ENCODE data around the gene CACNA1C.

The CACNA1C gene

DNA sequence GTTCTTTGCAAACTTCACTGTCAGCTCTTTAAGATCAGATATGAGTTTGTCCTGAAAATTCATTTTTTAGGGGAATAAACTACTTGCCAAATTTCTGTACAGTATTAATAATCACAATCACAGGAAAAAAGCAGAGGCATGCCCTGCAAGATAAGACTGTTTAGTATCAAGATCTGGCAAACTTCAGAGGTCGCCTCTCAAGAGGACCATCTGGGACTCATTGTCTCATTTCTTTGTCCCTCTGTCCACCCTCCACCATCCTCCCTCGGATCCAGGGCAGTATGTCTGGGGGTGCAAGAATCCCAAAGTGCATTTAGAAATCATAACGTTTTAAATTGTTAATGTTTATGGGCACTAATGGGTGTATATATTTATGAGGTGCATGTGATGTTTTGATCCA, 509.6 kb downstream of the CACNA1C start:
- CTCF ChIA-PET: interaction anchor here (0.5 kb wide), 1 partner anchor 602 kb away, joined by 5 read pairs; no protein-coding TSS in a partner anchor
- POLR2A ChIA-PET (ENCODE audit: low non-redundant PET): no interaction called here
- no peak for DNase-seq (ENCODE audit: low spot score)
- H3K27ac ChIP-seq: no peak overlapping the region
- TF ChIP-seq, protein P1, sequence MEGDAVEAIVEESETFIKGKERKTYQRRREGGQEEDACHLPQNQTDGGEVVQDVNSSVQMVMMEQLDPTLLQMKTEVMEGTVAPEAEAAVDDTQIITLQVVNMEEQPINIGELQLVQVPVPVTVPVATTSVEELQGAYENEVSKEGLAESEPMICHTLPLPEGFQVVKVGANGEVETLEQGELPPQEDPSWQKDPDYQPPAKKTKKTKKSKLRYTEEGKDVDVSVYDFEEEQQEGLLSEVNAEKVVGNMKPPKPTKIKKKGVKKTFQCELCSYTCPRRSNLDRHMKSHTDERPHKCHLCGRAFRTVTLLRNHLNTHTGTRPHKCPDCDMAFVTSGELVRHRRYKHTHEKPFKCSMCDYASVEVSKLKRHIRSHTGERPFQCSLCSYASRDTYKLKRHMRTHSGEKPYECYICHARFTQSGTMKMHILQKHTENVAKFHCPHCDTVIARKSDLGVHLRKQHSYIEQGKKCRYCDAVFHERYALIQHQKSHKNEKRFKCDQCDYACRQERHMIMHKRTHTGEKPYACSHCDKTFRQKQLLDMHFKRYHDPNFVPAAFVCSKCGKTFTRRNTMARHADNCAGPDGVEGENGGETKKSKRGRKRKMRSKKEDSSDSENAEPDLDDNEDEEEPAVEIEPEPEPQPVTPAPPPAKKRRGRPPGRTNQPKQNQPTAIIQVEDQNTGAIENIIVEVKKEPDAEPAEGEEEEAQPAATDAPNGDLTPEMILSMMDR (conservative IDR thresholded peaks at IDR 0.05; ENCODE audit: low read depth): no peak

GRCh38 chr12:2563709-2564108, 510.9 kb downstream of the CACNA1C start:
- no peak for DNase-seq (ENCODE audit: low spot score)
- ChIA-PET POLR2A (ENCODE audit: low non-redundant PET) (no interaction called here), CTCF (no interaction called here)
- TF ChIP-seq, protein P1 (conservative IDR thresholded peaks at IDR 0.05; ENCODE audit: low read depth): no peak
- H3K27ac ChIP-seq: no peak overlapping the region

DNA sequence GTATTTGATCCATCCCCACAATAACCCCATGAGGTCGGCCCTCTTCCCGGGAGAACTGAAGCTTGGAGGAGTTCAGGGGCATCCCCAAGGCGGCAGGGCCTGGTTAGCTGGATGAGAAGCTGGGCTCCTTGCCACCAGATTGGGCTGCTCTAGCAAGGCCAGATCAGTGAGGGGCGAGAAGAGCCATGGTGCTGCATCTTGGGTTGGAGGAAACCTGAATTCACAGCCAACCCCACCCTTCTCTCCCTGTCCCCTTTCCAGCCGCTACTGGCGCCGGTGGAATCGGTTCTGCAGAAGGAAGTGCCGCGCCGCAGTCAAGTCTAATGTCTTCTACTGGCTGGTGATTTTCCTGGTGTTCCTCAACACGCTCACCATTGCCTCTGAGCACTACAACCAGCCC, 513.4 kb downstream of the CACNA1C start:
- no peak for DNase-seq (ENCODE audit: low spot score)
- ChIA-PET POLR2A (ENCODE audit: low non-redundant PET) (no interaction called here), CTCF (no interaction called here)
- H3K27ac ChIP-seq: no peak overlapping the region
- TF ChIP-seq, protein P1 (conservative IDR thresholded peaks at IDR 0.05; ENCODE audit: low read depth): no peak

GRCh38 chr12:2567711-2568110, 514.9 kb downstream of the CACNA1C start:
- CTCF ChIA-PET: no interaction called here
- TF ChIP-seq, protein P1 (conservative IDR thresholded peaks at IDR 0.05; ENCODE audit: low read depth): no peak

GRCh38 chr12:2570562-2570961, 517.8 kb downstream of the CACNA1C start:
- TF ChIP-seq, protein P1 (conservative IDR thresholded peaks at IDR 0.05; ENCODE audit: low read depth): no peak
- ChIA-PET CTCF (interaction anchor here (2.2 kb wide), 1 partner anchor 12 kb away, joined by 13 read pairs; no protein-coding TSS in a partner anchor), POLR2A (ENCODE audit: low non-redundant PET) (no interaction called here)
- no peak for DNase-seq (ENCODE audit: low spot score)
- no peak overlapping the region for H3K27ac ChIP-seq

More at GRCh38 chr12:2567711-2568110, 514.9 kb downstream of the CACNA1C start:
- no peak for DNase-seq (ENCODE audit: low spot score)
- POLR2A ChIA-PET (ENCODE audit: low non-redundant PET): no interaction called here
- H3K27ac ChIP-seq: no peak overlapping the region

DNA sequence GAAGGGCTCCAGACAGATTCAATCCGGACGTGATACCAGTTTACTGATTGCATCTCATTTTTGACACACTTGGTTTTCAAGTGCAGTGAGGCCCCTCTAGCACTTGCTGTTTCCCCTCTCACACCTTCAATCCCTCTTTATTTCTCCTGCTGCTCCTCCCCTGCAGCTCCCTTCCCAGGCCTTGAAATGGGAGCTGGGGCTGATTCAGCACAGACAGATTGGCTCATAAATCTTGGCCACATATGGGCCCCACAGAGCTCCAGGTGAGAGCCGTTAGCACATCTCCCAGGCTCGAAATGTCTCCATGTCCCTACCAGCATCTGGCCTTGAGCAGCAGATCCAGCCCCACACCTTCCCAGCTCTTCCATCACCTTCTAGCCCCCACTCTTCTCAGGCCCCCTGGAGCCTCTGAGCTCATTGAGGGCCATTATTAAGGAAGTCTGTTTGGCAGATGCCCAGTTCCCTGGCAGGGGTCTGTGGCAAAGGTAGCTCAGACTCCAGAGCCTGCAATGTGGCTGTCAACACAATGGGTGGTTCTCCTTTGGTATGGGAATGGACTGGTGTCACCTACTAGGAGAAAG, 521.7 kb downstream of the CACNA1C start:
- ChIA-PET POLR2A (ENCODE audit: low non-redundant PET) (no interaction called here), CTCF (interaction anchor here (1.2 kb wide), 1 partner anchor 9 kb away, joined by 3 read pairs; no protein-coding TSS in a partner anchor)
- no peak overlapping the region for H3K27ac ChIP-seq
- TF ChIP-seq, protein P1 (conservative IDR thresholded peaks at IDR 0.05; ENCODE audit: low read depth): no peak
- no peak for DNase-seq (ENCODE audit: low spot score)

All from RWPE1 (cell line).